HG03457 (cell line): ENCODE results near the gene SIK2.

ENCODE experiments used
- ATAC-seq: cut with Tn5 transposase; IDR thresholded peaks from one replicate; pipeline ENCODE4 v1.9.1; 2021; ENCODE audit warnings: moderate number of reproducible peaks; ENCODE audit not compliant: unreplicated experiment

The SIK2 gene

GRCh38 chr11:111581341-111581740, 20.9 kb upstream of the SIK2 start:
- no peak for ATAC-seq

- no peak for ATAC-seq
These were observed 20.1 kb upstream of the SIK2 start for GRCh38 chr11:111582163-111582562.

- ATAC-seq = no peak
These were observed 19.4 kb upstream of the SIK2 start for GRCh38 chr11:111582881-111583280.

GRCh38 chr11:111585371-111585770, 16.9 kb upstream of the SIK2 start:
- no peak for ATAC-seq

GRCh38 chr11:111586388-111586831, 15.8 kb upstream of the SIK2 start:
- no peak for ATAC-seq

DNA sequence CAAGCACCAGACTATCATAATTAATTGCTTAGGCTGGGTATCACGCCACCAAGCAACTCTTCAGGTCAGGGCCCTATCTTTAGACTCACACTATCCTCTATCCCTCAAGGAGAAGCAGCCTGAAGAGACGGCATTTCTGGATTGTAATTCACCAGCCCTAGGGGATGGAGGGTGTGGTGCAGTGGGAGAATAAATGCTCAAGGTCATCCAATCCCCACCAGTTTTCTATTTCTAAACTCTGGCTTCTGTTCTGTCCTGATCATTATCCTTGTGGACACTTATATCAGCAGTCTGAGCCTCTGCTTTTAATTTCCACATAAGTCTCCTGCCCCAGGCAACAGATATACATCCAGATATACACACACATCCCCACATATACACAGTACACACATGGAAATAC, 13.1 kb upstream of the SIK2 start:
- no peak for ATAC-seq

DNA sequence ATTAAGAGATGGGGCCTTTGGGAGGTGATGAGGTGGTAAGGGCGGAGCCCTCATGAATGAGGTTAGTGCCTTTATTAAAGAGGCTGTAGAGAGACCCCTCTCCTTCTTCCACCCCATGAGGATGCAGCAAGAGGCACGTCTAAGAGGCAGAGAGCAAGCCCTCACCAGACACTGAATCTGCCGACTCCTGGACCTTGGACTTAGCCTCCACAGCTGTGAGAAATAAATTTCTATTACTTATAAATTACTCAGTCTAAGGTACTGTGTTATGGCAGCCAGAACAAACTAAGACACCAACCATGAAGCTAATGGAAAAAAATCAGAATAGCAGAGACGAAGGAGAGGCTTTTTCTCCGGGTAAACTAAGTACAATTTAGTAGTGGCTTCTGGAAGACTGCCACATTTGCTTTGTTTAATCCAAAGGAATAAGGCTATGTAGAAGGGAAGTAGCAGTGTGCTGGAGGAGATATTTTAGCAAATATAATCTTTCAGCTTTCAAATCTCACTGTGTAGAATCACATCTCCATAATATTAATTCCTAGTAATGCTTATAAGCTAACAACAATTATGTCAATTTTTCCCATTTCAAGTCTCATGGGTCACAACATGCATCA, 12.3 kb upstream of the SIK2 start:
- ATAC-seq = no peak

GRCh38 chr11:111591187-111591960, 10.9 kb upstream of the SIK2 start:
- ATAC-seq = no peak

- no peak for ATAC-seq
These were observed 9.8 kb upstream of the SIK2 start for GRCh38 chr11:111592491-111592890.

GRCh38 chr11:111596319-111596718, 5.9 kb upstream of the SIK2 start:
- no peak for ATAC-seq

- ATAC-seq = no peak
These were observed 4.1 kb upstream of the SIK2 start for GRCh38 chr11:111598148-111598547.

DNA sequence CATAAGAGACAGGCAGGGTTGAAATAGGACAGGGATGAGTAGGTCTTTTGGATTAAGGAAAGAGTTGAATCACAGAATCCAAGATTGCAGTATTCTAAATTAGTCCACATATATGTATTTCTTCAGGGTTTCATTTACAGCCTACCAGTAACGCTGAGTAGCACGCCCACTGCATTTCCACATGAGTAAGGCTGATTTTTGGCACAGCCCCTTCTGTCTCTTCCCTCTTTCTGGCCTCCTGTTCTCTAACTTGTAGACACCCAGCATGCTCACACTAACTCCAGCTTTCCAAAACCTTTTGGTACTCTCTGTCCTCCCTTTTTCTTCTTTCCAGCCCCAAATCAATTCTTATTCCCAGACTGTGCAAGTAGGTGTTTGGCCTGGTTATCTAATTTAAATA, 3.7 kb upstream of the SIK2 start:
- no peak for ATAC-seq

DNA sequence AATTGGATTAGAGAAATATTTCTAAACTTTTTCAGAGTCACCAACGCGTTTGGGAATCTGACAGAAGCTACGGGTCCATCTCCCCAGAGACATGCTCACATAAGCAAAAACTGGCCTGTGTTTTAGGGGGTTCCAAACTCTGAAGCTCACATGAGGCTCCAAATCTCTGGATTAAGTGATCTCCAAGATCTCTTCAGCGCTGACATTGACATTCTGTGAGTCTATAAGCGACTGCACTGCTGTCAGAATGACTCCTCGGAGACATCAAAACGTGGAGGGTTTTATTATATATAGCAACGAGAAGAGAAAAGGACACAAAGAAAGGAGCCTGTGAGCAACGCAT, 642 bp upstream of the SIK2 start:
- ATAC-seq = no peak

GRCh38 chr11:111602865-111603610, 789 bp downstream of the SIK2 start:
- ATAC-seq = no peak

DNA sequence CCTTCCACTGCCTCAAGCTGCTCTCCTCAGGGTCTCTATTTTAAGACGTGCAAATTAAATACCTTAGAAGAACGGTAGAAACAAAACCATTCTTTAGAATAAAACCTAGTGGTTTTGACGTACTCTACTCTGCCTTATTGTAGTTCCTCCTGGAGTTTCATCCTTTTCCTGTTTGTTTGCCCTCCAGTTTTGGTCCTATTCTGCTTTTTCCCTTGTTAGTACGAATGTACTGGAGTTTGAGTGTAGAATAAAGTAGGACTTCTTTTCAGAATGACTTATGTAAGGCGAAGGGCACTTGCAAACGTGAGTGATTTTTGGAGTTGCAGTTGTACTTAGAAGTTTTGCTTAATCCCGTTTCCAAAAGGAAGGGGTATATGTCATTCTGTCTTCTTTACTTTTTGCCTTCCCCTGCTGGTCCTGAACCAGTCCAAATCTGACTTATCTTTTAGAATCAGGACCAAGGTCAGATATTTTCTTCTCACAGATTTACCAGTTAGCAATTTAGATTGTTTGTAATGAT, 1.4 kb downstream of the SIK2 start:
- ATAC-seq = no peak

GRCh38 chr11:111604392-111605009, 2.3 kb downstream of the SIK2 start:
- ATAC-seq = no peak

DNA sequence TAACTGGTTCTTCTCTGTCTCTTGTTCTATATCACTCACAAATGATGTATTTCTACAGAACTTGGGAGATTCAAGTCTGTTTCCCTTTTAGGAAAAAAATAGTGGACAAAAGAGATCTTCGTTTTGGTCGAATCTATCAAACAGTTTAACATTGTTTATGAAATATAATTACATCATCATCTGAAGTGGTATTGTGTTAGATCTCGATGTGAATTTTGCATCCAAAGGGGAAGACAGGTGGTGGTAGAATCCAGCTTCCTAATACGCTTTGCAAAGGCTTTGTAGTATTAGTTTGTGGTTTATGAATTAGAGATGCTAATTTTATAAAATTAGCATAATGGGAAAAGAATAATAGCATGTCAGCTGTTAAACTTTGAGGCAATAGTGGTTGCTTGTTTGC, 3.4 kb downstream of the SIK2 start:
- no peak for ATAC-seq

GRCh38 chr11:111606986-111607385, 4.7 kb downstream of the SIK2 start:
- ATAC-seq = no peak

DNA sequence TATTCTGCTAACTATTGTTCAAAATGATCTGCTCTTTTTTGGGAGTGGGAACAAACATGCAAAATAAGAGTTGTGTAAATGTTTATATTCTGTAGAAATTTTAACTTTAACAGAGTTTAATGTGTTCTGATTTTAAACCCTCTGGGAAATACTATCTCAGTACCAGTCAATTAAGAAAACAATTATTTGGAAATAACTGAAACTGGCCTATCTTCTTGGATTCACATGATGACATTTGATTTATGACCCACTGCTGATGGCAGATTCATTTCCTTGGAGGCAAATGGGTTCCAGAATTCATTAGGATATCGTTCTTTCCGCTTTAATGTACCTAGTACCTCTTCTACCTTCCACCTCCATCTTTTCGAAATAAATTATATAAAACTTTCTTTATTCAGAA, 5.5 kb downstream of the SIK2 start:
- ATAC-seq = no peak

DNA sequence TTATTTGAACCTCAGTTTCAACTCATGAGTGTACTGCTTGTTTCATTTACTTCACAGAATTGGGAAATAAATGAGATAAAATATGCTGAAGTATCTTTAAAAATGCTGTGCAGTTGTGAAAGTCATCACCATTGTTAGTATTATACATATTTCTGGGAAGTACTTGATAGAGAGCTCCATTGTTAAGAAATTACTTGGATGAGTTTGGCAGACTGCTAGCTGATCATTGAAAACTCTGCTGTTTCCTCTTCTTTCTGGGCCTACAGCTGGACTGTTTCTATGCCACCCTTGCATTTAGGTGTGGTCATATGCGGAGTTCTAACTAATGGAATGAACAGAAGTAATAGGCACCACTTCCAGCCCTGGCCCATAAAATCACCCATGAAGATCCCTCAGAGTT, 10.0 kb downstream of the SIK2 start:
- no peak for ATAC-seq

- no peak for ATAC-seq
These were observed 15.0 kb downstream of the SIK2 start for GRCh38 chr11:111617286-111617685.
